Type B pancreatic cell (in vitro differentiated cells): ENCODE results near the gene RAPGEF5. TPM values are rescaled to one million over a fixed set of nuclear protein-coding genes. Genes with fewer than 3 reads are reported as not detected.

Experiments used
- DNase-seq: peaks from one replicate; pipeline ENCODE4 v3.0.0; 2021; ENCODE audit warnings: mixed read lengths; ENCODE audit not compliant: unreplicated experiment; ENCODE audit errors: extremely low spot score
- H3K27ac Mint-ChIP-seq: 2 replicates; pipeline ENCODE4 v1.8.0; 2021; ENCODE audit warnings: mild to moderate bottlenecking, mixed read lengths
- H3K27me3 Mint-ChIP-seq: 2 replicates; pipeline ENCODE4 v1.8.0; 2021; ENCODE audit warnings: mixed read lengths
- H3K36me3 Mint-ChIP-seq: 2 replicates; pipeline ENCODE4 v1.8.0; 2021; ENCODE audit warnings: mixed read lengths
- H3K4me1 Mint-ChIP-seq: one replicate; pipeline ENCODE4 v1.8.0; 2021; ENCODE audit warnings: mixed read lengths; ENCODE audit not compliant: unreplicated experiment
- H3K4me3 Mint-ChIP-seq: 2 replicates; pipeline ENCODE4 v1.8.0; 2021; ENCODE audit warnings: mild to moderate bottlenecking, mixed read lengths
- H3K9me3 Mint-ChIP-seq: 2 replicates; pipeline ENCODE4 v1.8.0; 2021; ENCODE audit warnings: mixed read lengths
- total RNA-seq: library from RNA; stranded (reverse); gene quantifications from 2 replicates; pipeline ENCODE4 v1.2.1, GENCODE V29; 2021; ENCODE audit warnings: low replicate concordance
- TF ChIP-seq, protein P1 (sequence below): fragments of 200-600 bp; sonication (generic); conservative IDR thresholded peaks from 2 replicates; pipeline ENCODE4 v1.5.0; 2021; ENCODE audit warnings: antibody characterized with exemption, mild to moderate bottlenecking

Gene RAPGEF5
- total RNA-seq, 1 donor from 2014 or later, result 13.3 TPM

DNA sequence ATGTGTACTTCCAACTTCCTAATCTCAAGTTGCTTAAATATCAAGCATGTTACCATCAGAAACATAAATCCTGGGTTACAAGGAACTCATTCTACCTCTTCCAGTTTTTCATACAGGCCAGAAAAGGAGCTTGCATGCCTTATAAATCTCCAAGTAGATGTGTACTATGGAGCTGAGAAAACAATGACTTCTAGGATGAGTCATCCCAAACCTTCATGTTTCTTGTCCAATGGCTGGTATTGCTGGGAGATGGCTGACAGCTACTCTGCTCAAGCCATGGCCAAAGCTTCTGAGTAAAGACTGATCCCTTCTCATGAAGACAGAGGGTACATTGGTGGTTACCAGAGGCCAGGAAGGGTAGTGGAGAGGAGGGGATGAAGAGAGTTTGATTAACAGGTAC, 8.6 kb downstream of the RAPGEF5 start:
- no peak overlapping the region for H3K27ac Mint-ChIP-seq
- H3K9me3 Mint-ChIP-seq, result peaks cover 5% of the 10 kb centered on the region
- H3K27me3 Mint-ChIP-seq, result peaks cover 4% of the 10 kb centered on the region
- peaks cover 4% of the 10 kb centered on the region for H3K4me1 Mint-ChIP-seq
- no peak overlapping the region for H3K4me3 Mint-ChIP-seq
- H3K36me3 Mint-ChIP-seq, result no peaks in the 10 kb centered on the region
- no peak for DNase-seq
- TF ChIP-seq, protein P1, sequence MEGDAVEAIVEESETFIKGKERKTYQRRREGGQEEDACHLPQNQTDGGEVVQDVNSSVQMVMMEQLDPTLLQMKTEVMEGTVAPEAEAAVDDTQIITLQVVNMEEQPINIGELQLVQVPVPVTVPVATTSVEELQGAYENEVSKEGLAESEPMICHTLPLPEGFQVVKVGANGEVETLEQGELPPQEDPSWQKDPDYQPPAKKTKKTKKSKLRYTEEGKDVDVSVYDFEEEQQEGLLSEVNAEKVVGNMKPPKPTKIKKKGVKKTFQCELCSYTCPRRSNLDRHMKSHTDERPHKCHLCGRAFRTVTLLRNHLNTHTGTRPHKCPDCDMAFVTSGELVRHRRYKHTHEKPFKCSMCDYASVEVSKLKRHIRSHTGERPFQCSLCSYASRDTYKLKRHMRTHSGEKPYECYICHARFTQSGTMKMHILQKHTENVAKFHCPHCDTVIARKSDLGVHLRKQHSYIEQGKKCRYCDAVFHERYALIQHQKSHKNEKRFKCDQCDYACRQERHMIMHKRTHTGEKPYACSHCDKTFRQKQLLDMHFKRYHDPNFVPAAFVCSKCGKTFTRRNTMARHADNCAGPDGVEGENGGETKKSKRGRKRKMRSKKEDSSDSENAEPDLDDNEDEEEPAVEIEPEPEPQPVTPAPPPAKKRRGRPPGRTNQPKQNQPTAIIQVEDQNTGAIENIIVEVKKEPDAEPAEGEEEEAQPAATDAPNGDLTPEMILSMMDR, result no peak

DNA sequence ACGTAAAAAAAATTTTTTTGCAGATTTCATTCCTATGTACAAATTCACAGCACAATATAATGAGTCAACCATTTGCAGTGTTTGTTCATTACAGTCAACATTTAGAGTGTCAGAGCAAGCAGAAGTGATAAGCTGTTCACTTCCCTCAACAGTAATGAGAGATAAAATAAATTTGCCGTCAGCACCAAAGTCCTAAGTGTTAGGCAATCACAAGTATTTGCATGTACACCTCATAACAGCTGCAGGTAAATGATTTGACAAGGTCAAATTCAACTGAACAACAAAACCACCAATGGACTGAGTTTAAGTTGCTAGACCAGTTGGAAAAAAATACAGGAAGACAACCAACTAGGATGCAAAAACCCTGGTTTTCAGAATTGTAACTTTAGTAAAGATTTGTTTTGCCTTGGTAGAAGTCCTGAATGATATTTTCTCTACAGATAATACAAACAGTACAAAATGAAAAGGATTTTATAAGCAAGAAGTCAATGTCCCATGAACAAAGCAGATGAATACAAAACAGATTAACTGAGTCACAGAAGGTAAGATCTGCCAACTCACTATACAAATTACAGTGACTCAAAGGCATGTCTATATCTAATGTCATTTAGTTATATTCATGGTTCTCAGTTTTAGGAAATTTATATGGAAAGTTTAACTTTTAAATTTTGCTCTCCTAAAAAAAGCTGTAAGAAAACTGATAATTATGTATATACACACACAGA, 10.4 kb downstream of the RAPGEF5 start:
- peak overlapping the region; percentile 58 for H3K27ac Mint-ChIP-seq
- TF ChIP-seq, protein P1, result no peak
- no peak for DNase-seq
- H3K9me3 Mint-ChIP-seq, result no peaks in the 10 kb centered on the region
- H3K4me1 Mint-ChIP-seq, result peaks cover 4% of the 10 kb centered on the region
- no peaks in the 10 kb centered on the region for H3K36me3 Mint-ChIP-seq
- no peak overlapping the region for H3K4me3 Mint-ChIP-seq
- H3K27me3 Mint-ChIP-seq, result no peaks in the 10 kb centered on the region

DNA sequence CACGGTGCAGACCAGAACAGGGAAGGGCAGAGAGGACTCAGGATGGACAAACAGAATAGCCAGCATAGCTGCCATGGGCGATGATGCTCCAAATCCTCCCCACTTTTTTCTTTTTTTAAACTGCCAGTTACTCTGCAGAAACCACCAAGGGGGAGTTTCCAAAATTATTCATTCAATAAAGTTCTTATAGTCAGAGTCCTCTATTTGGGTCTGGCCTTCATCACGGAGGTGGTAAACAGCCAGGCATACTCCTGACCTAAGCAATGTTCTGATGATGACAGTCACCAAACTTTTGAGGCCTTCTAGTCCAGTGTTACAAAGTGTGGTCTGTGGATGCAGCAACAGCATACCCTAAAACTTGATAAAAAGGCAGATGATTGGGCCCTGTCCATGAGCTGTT, 12.3 kb downstream of the RAPGEF5 start:
- no peaks in the 10 kb centered on the region for H3K27me3 Mint-ChIP-seq
- H3K9me3 Mint-ChIP-seq, result no peaks in the 10 kb centered on the region
- no peak for DNase-seq
- no peaks in the 10 kb centered on the region for H3K36me3 Mint-ChIP-seq
- no peak overlapping the region for H3K4me3 Mint-ChIP-seq
- no peak overlapping the region for H3K27ac Mint-ChIP-seq
- TF ChIP-seq, protein P1, result no peak
- peaks cover 4% of the 10 kb centered on the region for H3K4me1 Mint-ChIP-seq

DNA sequence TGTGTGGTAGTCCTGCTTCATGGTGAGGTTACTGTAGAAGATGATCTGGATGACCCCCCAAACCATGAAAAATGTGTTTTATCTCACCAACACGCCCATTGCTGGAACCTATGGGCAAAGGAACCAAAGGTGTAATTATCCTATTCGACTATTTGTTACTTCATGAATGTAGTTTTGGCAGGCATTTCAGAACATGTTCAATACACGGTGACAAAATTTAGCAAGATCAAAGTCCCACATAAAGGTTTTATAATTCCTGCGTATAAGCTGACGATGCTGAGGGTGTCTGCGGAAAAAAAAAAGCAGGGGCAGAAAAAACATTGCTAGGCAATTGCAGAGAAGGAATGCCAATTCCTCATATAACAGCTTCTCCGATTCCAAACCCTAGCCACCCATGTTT, 13.3 kb downstream of the RAPGEF5 start:
- H3K4me3 Mint-ChIP-seq, result no peak overlapping the region
- no peak overlapping the region for H3K27ac Mint-ChIP-seq
- DNase-seq, result no peak
- H3K9me3 Mint-ChIP-seq, result no peaks in the 10 kb centered on the region
- no peaks in the 10 kb centered on the region for H3K27me3 Mint-ChIP-seq
- TF ChIP-seq, protein P1, result no peak
- peaks cover 4% of the 10 kb centered on the region for H3K4me1 Mint-ChIP-seq
- no peaks in the 10 kb centered on the region for H3K36me3 Mint-ChIP-seq

DNA sequence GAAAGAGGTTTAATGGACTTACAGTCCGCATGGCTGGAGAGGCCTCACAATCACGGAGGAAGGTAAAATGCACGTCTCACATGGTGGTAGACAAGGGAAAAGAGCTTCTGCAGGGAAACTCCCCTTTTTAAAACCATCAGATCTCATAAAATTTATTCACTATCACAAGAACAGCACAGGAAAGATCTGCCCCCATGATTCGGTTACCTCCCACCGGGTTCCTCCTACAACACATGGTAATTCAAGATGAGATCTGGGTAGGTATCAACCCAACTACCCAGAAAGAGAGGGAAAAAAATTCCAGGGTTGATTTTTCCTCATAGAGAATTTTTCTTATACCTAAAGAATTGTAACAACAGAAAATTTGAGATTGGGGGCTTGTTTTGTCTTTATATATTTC, 13.9 kb downstream of the RAPGEF5 start:
- Mint-ChIP-seq H3K27ac (no peak overlapping the region), H3K9me3 (no peaks in the 10 kb centered on the region), H3K4me3 (no peak overlapping the region), H3K27me3 (no peaks in the 10 kb centered on the region), H3K4me1 (no peaks in the 10 kb centered on the region), H3K36me3 (no peaks in the 10 kb centered on the region)
- TF ChIP-seq, protein P1, result no peak
- DNase-seq, result no peak
